ENCODE results near the gene KLHL29. TPM values are rescaled to one million over a fixed set of nuclear protein-coding genes. Genes with fewer than 3 reads are reported as not detected.

The KLHL29 gene
- polyA plus RNA-seq, 1 of the 3 experiments (the other 2 are of a cell fraction), result 4.6 TPM

GRCh38 chr2:23521060-23521459, 136.1 kb downstream of the KLHL29 start:
- Histone ChIP-seq H4K20me1 (ENCODE audit: insufficient read depth) (no peaks in the 10 kb centered on the region), H3K9me3 (no peaks in the 10 kb centered on the region), H3K4me1 (ENCODE audit: control insufficient read depth in 1 of 2, insufficient read depth in 2 of 2, low read depth in 1 of 2, low read length in 1 of 2) (peaks cover 19 to 28% of the 10 kb centered on the region in 2 experiments; a peak in 3 of 4 replicates), H3K4me3 (ENCODE audit: low read depth in 2 of 2, low read length in 1 of 2) (no peak overlapping the region), H3K27ac (ENCODE audit: low read depth in 2 of 2, low read length in 1 of 2) (no peak overlapping the region), H3K4me2 (no peak overlapping the region), H3K27me3 (ENCODE audit: insufficient read depth) (no peaks in the 10 kb centered on the region), H2AFZ (ENCODE audit: low read depth) (no peak overlapping the region), H3K9ac (no peak overlapping the region), H3F3A (replicated peaks; ENCODE audit: insufficient read depth) (no peaks in the 10 kb centered on the region), H3K9me2 (no peaks in the 10 kb centered on the region), H3K36me3 (replicated peaks in 1 of 2; ENCODE audit: control insufficient read depth in 1 of 2, insufficient read depth in 2 of 2, low read length in 1 of 2) (no peaks in the 10 kb centered on the region), H3K79me2 (ENCODE audit: insufficient read depth) (no peaks in the 10 kb centered on the region)
- 87% methylated on average over 7 of the region's 7 CpGs for WGBS (ENCODE audit: low lambda C conversion rate)
- POLR2A ChIA-PET, result interaction anchor here (1.0 kb wide), 1 partner anchor 15 kb away, joined by 3 read pairs; no protein-coding TSS in a partner anchor
- no peak for DNase-seq
- TF ChIP-seq TEAD4 (IDR thresholded peaks at IDR 0.05; ENCODE audit: borderline replicate concordance, insufficient read depth) (no peak), CHD2 (IDR thresholded peaks at IDR 0.05; ENCODE audit: low read length, partially characterized antibody) (no peak), POLR2AphosphoS5 (IDR thresholded peaks at IDR 0.05; ENCODE audit: low read depth, low read length) (no peak), EP300 (IDR thresholded peaks at IDR 0.05; ENCODE audit: borderline replicate concordance in 1 of 2, low read depth in 1 of 2, low read length in 1 of 2) (no peak), SMC3 (IDR thresholded peaks at IDR 0.05; ENCODE audit: low read depth, low read length) (no peak)
- TF ChIP-seq, protein P1, sequence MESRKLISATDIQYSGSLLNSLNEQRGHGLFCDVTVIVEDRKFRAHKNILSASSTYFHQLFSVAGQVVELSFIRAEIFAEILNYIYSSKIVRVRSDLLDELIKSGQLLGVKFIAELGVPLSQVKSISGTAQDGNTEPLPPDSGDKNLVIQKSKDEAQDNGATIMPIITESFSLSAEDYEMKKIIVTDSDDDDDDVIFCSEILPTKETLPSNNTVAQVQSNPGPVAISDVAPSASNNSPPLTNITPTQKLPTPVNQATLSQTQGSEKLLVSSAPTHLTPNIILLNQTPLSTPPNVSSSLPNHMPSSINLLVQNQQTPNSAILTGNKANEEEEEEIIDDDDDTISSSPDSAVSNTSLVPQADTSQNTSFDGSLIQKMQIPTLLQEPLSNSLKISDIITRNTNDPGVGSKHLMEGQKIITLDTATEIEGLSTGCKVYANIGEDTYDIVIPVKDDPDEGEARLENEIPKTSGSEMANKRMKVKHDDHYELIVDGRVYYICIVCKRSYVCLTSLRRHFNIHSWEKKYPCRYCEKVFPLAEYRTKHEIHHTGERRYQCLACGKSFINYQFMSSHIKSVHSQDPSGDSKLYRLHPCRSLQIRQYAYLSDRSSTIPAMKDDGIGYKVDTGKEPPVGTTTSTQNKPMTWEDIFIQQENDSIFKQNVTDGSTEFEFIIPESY (IDR thresholded peaks at IDR 0.05; ENCODE audit: borderline replicate concordance, low read depth), result no peak
- TF ChIP-seq, protein P2, sequence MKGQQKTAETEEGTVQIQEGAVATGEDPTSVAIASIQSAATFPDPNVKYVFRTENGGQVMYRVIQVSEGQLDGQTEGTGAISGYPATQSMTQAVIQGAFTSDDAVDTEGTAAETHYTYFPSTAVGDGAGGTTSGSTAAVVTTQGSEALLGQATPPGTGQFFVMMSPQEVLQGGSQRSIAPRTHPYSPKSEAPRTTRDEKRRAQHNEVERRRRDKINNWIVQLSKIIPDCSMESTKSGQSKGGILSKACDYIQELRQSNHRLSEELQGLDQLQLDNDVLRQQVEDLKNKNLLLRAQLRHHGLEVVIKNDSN (IDR thresholded peaks at IDR 0.05; ENCODE audit: borderline replicate concordance, low read depth), result no peak
- CTCF ChIA-PET, result interaction anchor here (0.8 to 1.4 kb wide), 2 partner anchors 9 to 117 kb away, joined by 3 to 6 read pairs; no protein-coding TSS in a partner anchor

DNA sequence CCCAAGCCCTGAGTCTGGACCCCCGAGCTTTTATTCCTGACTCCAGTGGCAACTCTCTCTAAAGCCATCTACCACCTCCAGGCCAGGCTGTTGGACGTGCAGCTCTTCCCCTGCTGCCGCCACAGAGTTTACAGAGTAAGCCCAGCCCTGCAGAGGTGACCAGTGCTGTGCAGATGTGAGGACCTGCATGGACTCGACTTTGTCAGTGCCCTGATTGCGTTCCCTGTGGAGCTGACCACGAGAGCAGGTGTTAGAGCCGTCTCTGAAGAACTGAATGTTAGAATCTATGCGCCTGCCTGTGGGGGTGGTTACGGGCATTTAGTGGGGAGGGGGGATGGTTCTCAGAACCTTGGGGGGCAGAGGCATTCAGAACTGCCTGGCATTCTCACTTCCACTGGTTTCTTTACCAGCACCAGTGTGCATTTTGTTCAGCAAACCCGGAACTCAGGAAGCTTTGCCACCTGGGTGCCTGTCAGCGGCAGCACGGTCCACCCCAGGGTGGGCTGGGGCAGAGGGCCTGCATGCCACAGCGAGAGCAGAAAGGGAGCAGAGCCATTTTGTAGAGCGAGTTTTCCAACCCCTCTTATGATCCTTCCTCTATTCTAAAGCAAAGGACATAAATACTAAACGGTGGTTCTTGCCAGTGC, 137.9 kb downstream of the KLHL29 start:
- ChIA-PET POLR2A (no interaction called here), CTCF (interaction anchor here (1.1 to 2.0 kb wide), 4 partner anchors 10 to 118 kb away, joined by 4 to 6 read pairs (median 5); no protein-coding TSS in a partner anchor)
- Histone ChIP-seq H2AFZ (ENCODE audit: low read depth) (no peak overlapping the region), H3K9ac (no peak overlapping the region), H3K9me3 (no peaks in the 10 kb centered on the region), H3K4me2 (no peak overlapping the region), H4K20me1 (ENCODE audit: insufficient read depth) (no peaks in the 10 kb centered on the region), H3K79me2 (ENCODE audit: insufficient read depth) (no peaks in the 10 kb centered on the region), H3K36me3 (replicated peaks in 1 of 2; ENCODE audit: control insufficient read depth in 1 of 2, insufficient read depth in 2 of 2, low read length in 1 of 2) (no peaks in the 10 kb centered on the region), H3K27me3 (ENCODE audit: insufficient read depth) (no peaks in the 10 kb centered on the region), H3K27ac (ENCODE audit: low read depth in 2 of 2, low read length in 1 of 2) (no peak overlapping the region), H3K4me3 (ENCODE audit: low read depth in 2 of 2, low read length in 1 of 2) (no peak overlapping the region), H3K9me2 (no peaks in the 10 kb centered on the region), H3K4me1 (ENCODE audit: control insufficient read depth in 1 of 2, insufficient read depth in 2 of 2, low read depth in 1 of 2, low read length in 1 of 2) (peaks cover 19 to 28% of the 10 kb centered on the region in 2 experiments; a peak in 3 of 4 replicates), H3F3A (replicated peaks; ENCODE audit: insufficient read depth) (no peaks in the 10 kb centered on the region)
- 89% methylated on average over 11 of the region's 15 CpGs for WGBS (ENCODE audit: low lambda C conversion rate)
- no peak for TF ChIP-seq SIN3A (IDR thresholded peaks at IDR 0.05; ENCODE audit: borderline replicate concordance, low read depth, low read length)
- no peak for TF ChIP-seq MAX (IDR thresholded peaks at IDR 0.05; ENCODE audit: low read depth)
- DNase-seq, result no peak

All from SK-N-SH (cell line).